Left lung (tissue), 10 donors: ENCODE measurements around the gene MICAL2. TPM values are rescaled to one million over a fixed set of nuclear protein-coding genes. Genes with fewer than 3 reads are reported as not detected.

Experiments
- ATAC-seq: fragments of 200-7000 bp; cut with Tn5 transposase; one replicate; pipeline ENCODE4 v1.9.1; 2020; ENCODE audit warnings: moderate library complexity
- DNase-seq, 4 donors: peaks; one replicate each; pipeline ENCODE4 v3.0.0-alpha.2; 2013 to 2020
- H3K27ac ChIP-seq, 2 donors: fragments of 200-600 bp; sonication (generic) in 1 of 2; one replicate each; pipeline versions ENCODE4 v1.5.0 to v1.8.0; 2020 to 2021
- H3K27me3 ChIP-seq, 2 donors: fragments of 200-600 bp; sonication (generic) in 1 of 2; one replicate each; pipeline versions ENCODE4 v1.5.0 to v1.8.0; 2020 to 2021
- H3K36me3 ChIP-seq, 2 donors: fragments of 200-600 bp; sonication (generic) in 1 of 2; one replicate each; pipeline versions ENCODE4 v1.5.0 to v1.8.0; 2020 to 2021
- H3K4me1 ChIP-seq, 2 donors: fragments of 200-600 bp; one replicate each; pipeline ENCODE4 v1.8.0; 2021
- H3K4me3 ChIP-seq, 2 donors: fragments of 200-600 bp; sonication (generic) in 1 of 2; one replicate each; pipeline versions ENCODE4 v1.5.0 to v1.8.0; 2020 to 2021; ENCODE audit warnings: mild to moderate bottlenecking in 1 of 2
- H3K9me3 ChIP-seq, 2 donors: fragments of 200-600 bp; sonication (generic) in 1 of 2; one replicate each; pipeline versions ENCODE4 v1.5.0 to v1.8.0; 2020 to 2021
- CTCF ChIP-seq, 2 donors: fragments of 200-600 bp; sonication (generic) in 1 of 2; IDR thresholded peaks; one replicate each; pipeline versions ENCODE4 v1.5.0 to v1.8.0; 2021; ENCODE audit warnings: antibody characterized with exemption in 2 of 2
- intact Hi-C, 2 donors: fragments of 100-400 bp; cut with DNase I; formaldehyde crosslinking; loops; one replicate each; pipeline versions ENCODE4 v1.11.2 to v1.14.2; 2022
- polyA plus RNA-seq, 6 donors: library from polyadenylated mRNA; unstranded; fragments of 120-200 nt; gene quantifications; one replicate each; pipeline ENCODE4 v1.2.1, GENCODE V29; 2013; ENCODE audit not compliant: insufficient read length in 6 of 6
- total RNA-seq, 2 donors: library from RNA; stranded (reverse); fragmentation: NEBNext Ultra II Directional; extraction: Animal tissue kit (Norgen Biotek cat#: 25700); gene quantifications; one replicate each; pipeline ENCODE4 v1.2.1, GENCODE V29; 2021
- donor health status: DM: no; HTN: yes; CAD: no.
- donor health status: DM: no; HTN: no; CAD: no.

Gene MICAL2
- total and polyA plus RNA-seq, 8 donors = 49.8 to 293 (median 89.4) TPM

DNA sequence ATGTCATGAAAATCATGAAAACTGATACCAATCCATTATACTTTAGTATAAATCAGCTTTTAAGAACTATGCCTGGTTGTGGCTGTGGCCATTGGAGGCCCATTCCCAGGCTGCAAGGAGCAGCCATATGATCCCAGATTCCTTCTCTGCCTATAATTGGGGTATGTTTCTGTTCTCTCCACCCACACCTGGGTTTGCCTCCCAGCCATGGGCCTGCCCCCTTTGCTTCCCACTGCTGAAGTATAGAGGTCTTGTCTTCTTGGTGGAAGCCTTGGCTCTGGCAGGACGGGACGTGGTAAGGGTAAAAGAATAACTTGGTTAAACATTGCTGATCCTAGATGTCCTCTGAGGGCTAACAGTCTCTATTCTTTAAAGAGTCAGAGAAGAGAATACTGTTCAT, 2.4 kb downstream of the MICAL2 start:
- H3K27ac ChIP-seq = no peak overlapping the region

GRCh38 chr11:12113294-12113693, 2.9 kb downstream of the MICAL2 start:
- no peak for TF ChIP-seq CTCF (IDR thresholded peaks at IDR 0.05)
- ATAC-seq = no peak
- Histone ChIP-seq H3K27me3 (no peaks in the 10 kb centered on the region), H3K27ac (no peak overlapping the region), H3K9me3 (no peaks in the 10 kb centered on the region), H3K4me1 (peaks cover 12 to 61% of the 10 kb centered on the region in 2 donors), H3K36me3 (no peaks in the 10 kb centered on the region), H3K4me3 (peak overlapping the region in 1 of 2 donors; percentile 5)
- no peak for DNase-seq
- intact Hi-C loops = no loop called here

More for the DNA sequence above, 2.4 kb downstream of the MICAL2 start:
- Histone ChIP-seq H3K9me3 (no peaks in the 10 kb centered on the region), H3K36me3 (no peaks in the 10 kb centered on the region), H3K4me3 (peak overlapping the region in 1 of 2 donors; percentile 87), H3K4me1 (peaks cover 12 to 60% of the 10 kb centered on the region in 2 donors), H3K27me3 (no peaks in the 10 kb centered on the region)
- TF ChIP-seq CTCF (IDR thresholded peaks at IDR 0.05) = no peak
- intact Hi-C loops = no loop called here
- DNase-seq (no peak), ATAC-seq (no peak)

GRCh38 chr11:12114193-12115033, 4.0 kb downstream of the MICAL2 start:
- DNase-seq (no peak), ATAC-seq (no peak)
- H3K36me3 ChIP-seq = no peaks in the 10 kb centered on the region
- no peaks in the 10 kb centered on the region for H3K27me3 ChIP-seq
- no peaks in the 10 kb centered on the region for H3K9me3 ChIP-seq
- no peak for TF ChIP-seq CTCF (IDR thresholded peaks at IDR 0.05)
- H3K4me3 ChIP-seq = no peak overlapping the region
- intact Hi-C loops = no loop called here
- peaks cover 9 to 68% of the 10 kb centered on the region in 2 donors for H3K4me1 ChIP-seq
- peak overlapping the region in 1 of 2 donors; percentile 0 for H3K27ac ChIP-seq

- intact Hi-C loops = no loop called here
- Histone ChIP-seq H3K27me3 (no peaks in the 10 kb centered on the region), H3K36me3 (no peaks in the 10 kb centered on the region), H3K9me3 (no peaks in the 10 kb centered on the region), H3K27ac (no peak overlapping the region), H3K4me1 (peaks cover 3 to 63% of the 10 kb centered on the region in 2 donors), H3K4me3 (no peak overlapping the region)
- TF ChIP-seq CTCF (IDR thresholded peaks at IDR 0.05) = no peak
- ATAC-seq (no peak), DNase-seq (no peak)
Observed at GRCh38 chr11:12116425-12117032, 6.1 kb downstream of the MICAL2 start.

- H3K27me3 ChIP-seq = no peaks in the 10 kb centered on the region
- H3K9me3 ChIP-seq = no peaks in the 10 kb centered on the region
- no peaks in the 10 kb centered on the region for H3K36me3 ChIP-seq
- no peak for ATAC-seq
- TF ChIP-seq CTCF (IDR thresholded peaks at IDR 0.05) = no peak
- intact Hi-C loops = no loop called here
- H3K4me3 ChIP-seq = no peak overlapping the region
- no peak overlapping the region for H3K27ac ChIP-seq
- no peak for DNase-seq
- peaks cover 3 to 57% of the 10 kb centered on the region in 2 donors for H3K4me1 ChIP-seq
Observed at GRCh38 chr11:12117200-12117599, 6.8 kb downstream of the MICAL2 start.
